GM13976 (cell line): ENCODE data around the gene SUMO2.
"Not testable (repeated sequence)": the region's sequence is repeated elsewhere in the genome, so short reads cannot be mapped to it uniquely, and the experiment has no call there.

Experiments used
- DNase-seq: peaks from one replicate; pipeline ENCODE4 v3.0.0; 2012; ENCODE audit warnings: low spot score
- in situ Hi-C: fragments of 300-500 bp; cut with MboI; formaldehyde crosslinking; loops from one replicate; pipeline ENCODE4 v1.12.0; 2022; ENCODE audit warnings: low sequenced_read_pairs, mixed read lengths, inconsistent platforms; ENCODE audit not compliant: unreplicated experiment
- TF ChIP-seq, protein P1 (sequence below): IDR thresholded peaks from 2 replicates; pipeline ENCODE4 v1.5.1; 2012; ENCODE audit warnings: borderline replicate concordance, mild to moderate bottlenecking; ENCODE audit not compliant: insufficient read depth; ENCODE audit errors: extremely low read depth, missing control alignments, control extremely low read depth

The SUMO2 gene

GRCh38 chr17:75174996-75175395 is 7.8 kb downstream of the SUMO2 start:
- in situ Hi-C loops: no loop called here
- TF ChIP-seq, protein P1, sequence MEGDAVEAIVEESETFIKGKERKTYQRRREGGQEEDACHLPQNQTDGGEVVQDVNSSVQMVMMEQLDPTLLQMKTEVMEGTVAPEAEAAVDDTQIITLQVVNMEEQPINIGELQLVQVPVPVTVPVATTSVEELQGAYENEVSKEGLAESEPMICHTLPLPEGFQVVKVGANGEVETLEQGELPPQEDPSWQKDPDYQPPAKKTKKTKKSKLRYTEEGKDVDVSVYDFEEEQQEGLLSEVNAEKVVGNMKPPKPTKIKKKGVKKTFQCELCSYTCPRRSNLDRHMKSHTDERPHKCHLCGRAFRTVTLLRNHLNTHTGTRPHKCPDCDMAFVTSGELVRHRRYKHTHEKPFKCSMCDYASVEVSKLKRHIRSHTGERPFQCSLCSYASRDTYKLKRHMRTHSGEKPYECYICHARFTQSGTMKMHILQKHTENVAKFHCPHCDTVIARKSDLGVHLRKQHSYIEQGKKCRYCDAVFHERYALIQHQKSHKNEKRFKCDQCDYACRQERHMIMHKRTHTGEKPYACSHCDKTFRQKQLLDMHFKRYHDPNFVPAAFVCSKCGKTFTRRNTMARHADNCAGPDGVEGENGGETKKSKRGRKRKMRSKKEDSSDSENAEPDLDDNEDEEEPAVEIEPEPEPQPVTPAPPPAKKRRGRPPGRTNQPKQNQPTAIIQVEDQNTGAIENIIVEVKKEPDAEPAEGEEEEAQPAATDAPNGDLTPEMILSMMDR: no peak
- no peak for DNase-seq

DNA sequence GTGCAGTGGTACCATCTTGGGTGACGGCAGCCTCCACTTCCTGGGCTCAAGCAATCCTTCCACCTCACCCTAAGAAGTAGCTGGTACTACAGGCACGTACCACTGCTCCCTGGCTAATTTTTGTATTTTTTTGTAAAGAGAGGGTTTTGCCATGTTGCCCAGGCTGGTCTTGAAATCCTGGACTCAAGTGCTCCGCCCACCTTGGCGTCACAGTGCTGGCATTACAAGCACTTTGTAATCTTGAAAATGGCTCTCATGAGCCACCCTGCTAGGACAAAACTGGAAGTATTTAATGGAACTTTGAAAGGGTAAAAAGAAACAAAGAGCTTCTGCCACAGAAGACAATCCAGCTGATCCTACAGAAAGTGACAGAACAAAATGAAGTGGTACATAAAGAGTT is 9.2 kb downstream of the SUMO2 start:
- DNase-seq: no peak
- in situ Hi-C loops: no loop called here
- TF ChIP-seq, protein P1: no peak

DNA sequence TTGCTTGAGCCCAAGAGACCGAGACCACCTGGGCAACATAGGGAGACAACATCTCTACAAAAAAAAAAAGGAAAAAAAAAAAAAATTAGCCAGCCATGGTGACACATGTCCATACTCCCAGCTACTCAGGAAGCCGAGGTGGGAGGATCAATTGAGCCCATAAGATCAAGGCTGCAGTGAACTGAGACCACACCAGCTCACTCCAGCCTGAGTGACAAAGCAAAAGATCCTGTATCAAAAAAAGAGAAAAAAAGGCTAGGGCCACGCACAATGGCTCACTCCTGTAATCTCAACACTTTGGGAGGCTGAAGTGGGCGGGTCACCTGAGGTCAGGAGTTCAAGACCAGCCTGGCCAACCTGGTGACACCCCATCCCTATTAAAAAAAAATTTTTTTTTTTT is 13.8 kb downstream of the SUMO2 start:
- no peak for DNase-seq
- TF ChIP-seq, protein P1: no peak
- in situ Hi-C loops: no loop called here

DNA sequence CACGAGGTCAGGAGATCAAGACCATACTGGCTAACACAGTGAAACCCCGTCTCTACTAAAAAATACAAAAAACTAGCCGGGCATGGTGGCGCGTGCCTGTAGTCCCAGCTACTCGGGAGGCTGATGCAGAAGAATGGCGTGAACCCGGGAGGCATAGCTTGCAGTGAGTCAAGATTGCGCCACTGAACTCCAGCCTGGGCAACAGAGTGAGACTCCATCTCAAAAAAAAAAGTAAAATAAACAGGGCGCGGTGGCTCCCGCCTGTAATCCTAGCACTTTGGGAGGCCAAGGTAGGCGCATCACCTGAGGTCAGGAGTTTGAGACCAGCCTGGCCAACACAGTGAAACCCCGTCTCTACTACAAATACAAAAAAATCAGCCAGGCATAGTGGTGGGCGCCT is 18.2 kb downstream of the SUMO2 start:
- DNase-seq, in situ Hi-C loops: not testable (repeated sequence)

DNA sequence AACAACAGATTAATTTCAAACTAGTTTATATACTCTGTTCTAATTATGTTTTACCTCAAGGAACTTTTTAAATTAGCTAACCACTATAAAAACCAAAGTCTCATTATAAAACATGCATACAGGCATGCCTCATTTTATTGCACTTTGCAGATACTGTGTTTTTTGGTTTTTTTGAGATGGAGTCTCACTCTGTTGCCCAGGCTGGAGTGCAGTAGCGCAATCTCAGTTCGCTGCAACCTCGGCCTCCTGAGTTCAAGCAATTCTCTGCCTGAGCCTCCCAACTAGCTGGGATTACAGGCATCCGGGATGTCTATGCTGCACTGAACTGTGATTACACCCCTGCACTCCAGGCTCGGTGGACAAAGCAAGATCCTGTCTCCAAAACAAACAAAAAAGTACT is 19.7 kb downstream of the SUMO2 start:
- no peak for DNase-seq
- in situ Hi-C loops: no loop called here
- TF ChIP-seq, protein P1: no peak

- in situ Hi-C loops: no loop called here
- DNase-seq: no peak
- TF ChIP-seq, protein P1: no peak
These were observed 22.5 kb downstream of the SUMO2 start for GRCh38 chr17:75160211-75160610.

DNA sequence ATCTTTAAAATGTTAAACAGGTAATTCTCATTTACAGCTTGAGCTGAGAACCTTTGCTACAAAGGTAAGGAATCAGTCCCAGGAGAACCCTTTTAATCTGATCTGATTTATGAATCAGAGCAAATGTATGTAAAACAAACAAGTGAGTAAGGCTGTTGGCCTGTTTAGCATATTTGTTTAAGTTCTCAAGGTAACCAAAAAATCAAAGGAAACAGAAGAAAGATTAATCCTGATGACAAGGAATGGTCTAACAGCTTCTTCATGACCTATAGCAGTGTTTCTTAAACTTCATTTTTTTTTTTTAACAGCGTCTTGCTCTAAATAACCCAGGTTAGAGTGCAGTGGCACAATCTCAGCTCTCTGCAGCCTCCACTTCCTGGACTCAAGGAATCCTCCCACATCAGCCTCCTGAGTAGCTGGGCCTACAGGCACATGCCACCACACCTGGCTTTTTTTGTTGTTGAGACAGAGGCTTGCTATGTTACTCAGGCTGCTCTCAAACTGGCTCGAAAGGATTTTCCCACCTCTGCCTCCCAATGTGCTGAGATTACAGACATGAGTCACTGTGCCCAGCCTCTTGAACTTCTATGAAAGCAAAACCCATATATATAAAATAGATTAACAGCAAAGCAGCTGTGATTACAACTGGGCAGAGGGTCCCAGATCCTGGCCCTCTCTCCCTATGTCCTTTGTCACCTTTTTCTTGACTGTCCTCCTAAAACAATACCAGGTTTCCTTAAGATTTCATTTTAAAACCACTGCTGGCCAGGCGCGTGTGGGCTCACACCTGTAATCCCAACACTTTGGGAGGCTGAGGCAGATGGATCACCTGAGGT is 23.3 kb downstream of the SUMO2 start:
- TF ChIP-seq, protein P1: no peak
- DNase-seq: no peak
- in situ Hi-C loops: no loop called here

DNA sequence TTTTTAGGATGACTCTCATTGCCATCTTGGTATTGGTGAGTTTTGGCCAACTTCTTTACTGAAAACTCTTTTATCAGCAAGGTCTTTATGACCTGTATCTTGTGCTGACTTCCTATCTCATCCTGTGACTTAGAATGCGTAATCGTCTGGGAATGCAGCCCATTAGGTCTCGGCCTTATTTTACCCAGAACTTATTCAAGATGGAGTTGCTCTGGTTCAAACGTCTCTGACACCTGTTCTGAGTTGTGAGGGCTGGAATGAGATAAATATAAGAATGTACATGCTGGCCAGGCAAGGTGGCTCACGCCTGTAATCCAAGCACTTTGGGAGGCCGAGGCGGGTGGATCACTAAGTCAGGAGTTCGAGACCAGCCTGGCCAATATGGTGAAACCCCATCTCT is 24.3 kb downstream of the SUMO2 start:
- DNase-seq, in situ Hi-C loops: not testable (repeated sequence)
